ENCODE measurements around the gene TGFA. TPM values are rescaled to one million over a fixed set of nuclear protein-coding genes. Genes with fewer than 3 reads are reported as not detected.
"Not testable (repeated sequence)": the region's sequence is repeated elsewhere in the genome, so short reads cannot be mapped to it uniquely, and the experiment has no call there.

The TGFA gene
- total RNA-seq, 2 experiments from 2014 or later: 0.07 TPM; not detected in 1

GRCh38 chr2:70472221-70472890 lies 81.3 kb downstream of the TGFA start:
- CTCF ChIA-PET: interaction anchor here (1.4 kb wide), 1 partner anchor 50 kb away, joined by 3 read pairs; no protein-coding TSS in a partner anchor
- H3K4me1 Mint-ChIP-seq: peaks cover 31% of the 10 kb centered on the region
- H3K27ac Mint-ChIP-seq: no peak overlapping the region
- peaks cover 3% of the 10 kb centered on the region for H3K27me3 Mint-ChIP-seq
- no peak for DNase-seq
- H3K4me3 Mint-ChIP-seq: no peak overlapping the region
- H3K9me3 Mint-ChIP-seq: no peaks in the 10 kb centered on the region
- H3K36me3 Mint-ChIP-seq (ENCODE audit: low read depth): no peaks in the 10 kb centered on the region
- POLR2A ChIA-PET: no interaction called here

DNA sequence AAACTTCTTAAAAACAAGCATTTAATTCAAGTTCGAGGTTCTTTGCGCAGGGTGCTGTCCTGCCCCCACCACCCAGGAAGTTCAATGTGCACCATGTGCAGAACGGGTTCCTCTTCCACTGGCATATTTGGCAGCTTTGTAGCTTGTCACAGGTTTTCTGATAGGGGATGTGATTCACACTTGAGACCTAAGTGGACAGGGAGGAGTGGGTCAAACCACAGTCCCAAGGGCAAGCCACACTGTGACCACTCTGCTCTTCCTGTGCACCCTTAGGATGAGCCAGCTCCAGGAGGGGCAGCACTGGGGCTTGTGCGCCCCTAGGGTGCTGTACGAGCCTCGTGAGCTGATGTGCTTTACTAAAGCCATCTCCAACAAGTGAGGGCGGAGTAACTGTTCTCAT lies 82.5 kb downstream of the TGFA start:
- DNase-seq: no peak
- Mint-ChIP-seq H3K4me3 (no peak overlapping the region), H3K9me3 (no peaks in the 10 kb centered on the region), H3K27me3 (peaks cover under 1% of the 10 kb centered on the region), H3K27ac (no peak overlapping the region), H3K36me3 (ENCODE audit: low read depth) (no peaks in the 10 kb centered on the region), H3K4me1 (peaks cover 31% of the 10 kb centered on the region)
- ChIA-PET POLR2A (no interaction called here), CTCF (interaction anchor here (1.3 to 1.4 kb wide), 2 partner anchors 18 to 52 kb away, joined by 3 read pairs; no protein-coding TSS in a partner anchor)

DNA sequence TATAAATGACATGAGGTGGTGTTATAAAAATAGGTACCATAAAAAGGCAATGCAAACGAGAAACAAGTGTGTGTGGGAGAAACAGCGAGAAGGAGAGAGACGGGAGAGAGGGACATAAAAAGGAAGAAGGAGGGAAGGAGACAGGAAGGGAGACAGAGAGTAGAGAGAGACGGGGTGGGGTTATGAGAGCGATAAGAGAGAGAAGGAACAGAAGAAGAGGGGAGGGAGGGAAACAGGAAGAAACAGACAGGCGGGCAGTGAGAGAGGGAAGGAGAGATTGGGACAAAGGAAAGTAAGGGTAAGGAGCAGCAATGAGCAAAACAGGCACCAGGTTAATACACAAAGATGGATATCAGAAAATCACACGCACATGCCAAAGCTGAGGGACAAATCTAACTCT lies 83.7 kb downstream of the TGFA start:
- Mint-ChIP-seq H3K9me3 (no peaks in the 10 kb centered on the region), H3K27ac (no peak overlapping the region), H3K36me3 (ENCODE audit: low read depth) (no peaks in the 10 kb centered on the region), H3K27me3 (peaks cover 4% of the 10 kb centered on the region), H3K4me1 (peaks cover 24% of the 10 kb centered on the region), H3K4me3 (no peak overlapping the region)
- DNase-seq: no peak
- CTCF ChIA-PET: interaction anchor here (0.6 to 1.3 kb wide), 2 partner anchors 16 to 29 kb away, joined by 3 read pairs; no protein-coding TSS in a partner anchor
- POLR2A ChIA-PET: no interaction called here

DNA sequence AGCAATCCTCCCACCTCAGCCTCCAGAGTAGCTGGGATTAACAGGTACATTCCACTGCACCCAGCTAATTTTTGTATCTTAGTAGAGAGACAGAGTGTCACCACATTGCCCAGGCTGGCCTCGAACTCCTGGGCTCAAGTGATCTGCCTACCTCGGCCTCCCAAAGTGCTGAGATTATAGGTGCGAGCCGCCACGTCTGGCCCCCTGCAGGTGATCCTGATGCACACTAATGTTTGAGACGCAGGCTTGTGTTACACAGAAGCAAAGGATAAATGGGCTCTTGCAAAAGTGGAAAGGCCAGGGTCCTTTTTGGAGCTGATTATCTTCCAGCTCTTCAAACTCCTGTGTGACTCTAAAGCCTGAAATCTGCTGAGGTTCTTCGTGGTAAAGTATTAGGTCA lies 84.2 kb downstream of the TGFA start:
- Mint-ChIP-seq H3K27me3 (peaks cover 4% of the 10 kb centered on the region), H3K27ac (no peak overlapping the region), H3K4me1 (peaks cover 22% of the 10 kb centered on the region), H3K9me3 (no peaks in the 10 kb centered on the region), H3K4me3 (no peak overlapping the region), H3K36me3 (ENCODE audit: low read depth) (no peaks in the 10 kb centered on the region)
- CTCF ChIA-PET: no interaction called here
- POLR2A ChIA-PET: no interaction called here
- DNase-seq: no peak

DNA sequence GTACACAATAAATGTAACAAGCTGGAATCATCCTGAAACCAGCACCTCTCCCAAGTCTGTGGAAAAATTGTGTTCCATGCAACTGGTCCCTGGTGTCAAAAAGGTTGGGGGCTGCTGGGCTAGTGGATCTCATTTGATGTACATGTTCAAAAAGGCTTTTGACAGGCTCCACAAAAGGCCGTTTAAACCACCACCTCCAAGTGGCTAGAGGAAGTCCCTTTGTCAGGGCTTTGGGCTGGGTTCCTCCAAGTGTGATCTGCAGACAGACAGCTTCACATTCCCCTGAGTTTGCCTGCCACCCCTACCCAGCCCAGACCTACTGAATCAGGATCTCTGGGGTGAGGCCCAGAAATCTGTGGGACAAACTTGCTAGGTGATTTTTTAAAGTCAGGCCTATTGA lies 84.7 kb downstream of the TGFA start:
- no peaks in the 10 kb centered on the region for H3K36me3 Mint-ChIP-seq (ENCODE audit: low read depth)
- H3K27me3 Mint-ChIP-seq: peaks cover 4% of the 10 kb centered on the region
- DNase-seq: no peak
- H3K4me3 Mint-ChIP-seq: no peak overlapping the region
- H3K27ac Mint-ChIP-seq: no peak overlapping the region
- POLR2A ChIA-PET: no interaction called here
- peaks cover 18% of the 10 kb centered on the region for H3K4me1 Mint-ChIP-seq
- H3K9me3 Mint-ChIP-seq: no peaks in the 10 kb centered on the region
- CTCF ChIA-PET: interaction anchor here (1.8 kb wide), 1 partner anchor 11 kb away, joined by 3 read pairs; no protein-coding TSS in a partner anchor

- ChIA-PET POLR2A (no interaction called here), CTCF (interaction anchor here (1.8 kb wide), 1 partner anchor 11 kb away, joined by 3 read pairs; no protein-coding TSS in a partner anchor)
- Mint-ChIP-seq H3K4me3 (no peak overlapping the region), H3K9me3 (no peaks in the 10 kb centered on the region), H3K27ac (no peak overlapping the region), H3K4me1 (peaks cover 11% of the 10 kb centered on the region), H3K36me3 (ENCODE audit: low read depth) (no peaks in the 10 kb centered on the region), H3K27me3 (peaks cover 4% of the 10 kb centered on the region)
- DNase-seq: no peak
Measured at GRCh38 chr2:70467831-70468779, 85.5 kb downstream of the TGFA start.

DNA sequence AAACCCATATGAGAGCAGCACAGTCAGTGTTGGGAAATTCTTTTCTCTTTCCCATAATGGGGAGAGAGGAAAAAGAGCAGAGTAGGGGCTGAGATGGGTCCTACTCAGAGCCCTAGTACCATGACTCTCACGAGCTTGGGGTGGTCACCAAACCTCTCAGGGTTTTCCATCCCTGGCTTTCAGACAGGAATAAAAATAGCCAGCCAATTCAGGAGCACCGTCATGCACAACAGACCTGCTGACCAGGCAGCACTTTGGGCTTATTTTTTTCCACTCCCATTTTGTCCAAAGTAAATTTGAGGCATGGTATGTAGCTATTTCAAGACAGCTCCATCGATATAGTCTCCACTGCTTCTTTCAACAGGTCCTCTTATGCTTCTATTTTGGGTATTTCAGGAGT lies 86.4 kb downstream of the TGFA start:
- no peaks in the 10 kb centered on the region for H3K9me3 Mint-ChIP-seq
- peaks cover 4% of the 10 kb centered on the region for H3K27me3 Mint-ChIP-seq
- ChIA-PET CTCF (interaction anchor here (1.8 kb wide), 1 partner anchor 12 kb away, joined by 3 read pairs; no protein-coding TSS in a partner anchor), POLR2A (no interaction called here)
- no peak overlapping the region for H3K4me3 Mint-ChIP-seq
- H3K4me1 Mint-ChIP-seq: peaks cover 9% of the 10 kb centered on the region
- DNase-seq: no peak
- H3K36me3 Mint-ChIP-seq (ENCODE audit: low read depth): no peaks in the 10 kb centered on the region
- H3K27ac Mint-ChIP-seq: no peak overlapping the region

DNA sequence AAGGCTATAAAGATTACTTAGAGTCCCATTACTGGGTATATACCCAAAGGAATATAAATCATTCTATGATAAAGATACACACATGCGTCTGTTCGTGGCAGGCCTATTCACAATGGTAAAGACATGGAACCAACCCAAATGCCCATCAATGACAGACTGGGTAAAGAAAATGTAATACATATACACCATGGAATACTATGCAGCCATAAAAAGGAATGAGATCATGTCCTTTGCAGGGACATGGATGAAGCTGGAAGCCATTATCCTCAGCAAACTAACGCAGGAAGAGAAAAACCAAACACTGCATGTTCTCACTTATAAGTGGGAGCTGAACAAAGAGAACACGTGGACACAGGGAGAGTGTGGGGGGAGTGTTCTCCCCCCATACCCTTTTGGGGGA lies 87.0 kb downstream of the TGFA start:
- H3K27me3 Mint-ChIP-seq; H3K9me3 Mint-ChIP-seq; POLR2A ChIA-PET; DNase-seq; H3K4me3 Mint-ChIP-seq; H3K4me1 Mint-ChIP-seq; H3K36me3 Mint-ChIP-seq (ENCODE audit: low read depth); H3K27ac Mint-ChIP-seq; CTCF ChIA-PET: not testable (repeated sequence)

- CTCF ChIA-PET: no interaction called here
- Mint-ChIP-seq H3K27ac (no peak overlapping the region), H3K4me3 (no peak overlapping the region), H3K27me3 (peaks cover 14% of the 10 kb centered on the region), H3K4me1 (no peaks in the 10 kb centered on the region), H3K9me3 (no peaks in the 10 kb centered on the region), H3K36me3 (ENCODE audit: low read depth) (no peaks in the 10 kb centered on the region)
- no peak for DNase-seq
- POLR2A ChIA-PET: no interaction called here
Measured at GRCh38 chr2:70463997-70464396, 89.6 kb downstream of the TGFA start.

- H3K9me3 Mint-ChIP-seq: no peaks in the 10 kb centered on the region
Measured at GRCh38 chr2:70463581-70463980, 90.0 kb downstream of the TGFA start.

DNA sequence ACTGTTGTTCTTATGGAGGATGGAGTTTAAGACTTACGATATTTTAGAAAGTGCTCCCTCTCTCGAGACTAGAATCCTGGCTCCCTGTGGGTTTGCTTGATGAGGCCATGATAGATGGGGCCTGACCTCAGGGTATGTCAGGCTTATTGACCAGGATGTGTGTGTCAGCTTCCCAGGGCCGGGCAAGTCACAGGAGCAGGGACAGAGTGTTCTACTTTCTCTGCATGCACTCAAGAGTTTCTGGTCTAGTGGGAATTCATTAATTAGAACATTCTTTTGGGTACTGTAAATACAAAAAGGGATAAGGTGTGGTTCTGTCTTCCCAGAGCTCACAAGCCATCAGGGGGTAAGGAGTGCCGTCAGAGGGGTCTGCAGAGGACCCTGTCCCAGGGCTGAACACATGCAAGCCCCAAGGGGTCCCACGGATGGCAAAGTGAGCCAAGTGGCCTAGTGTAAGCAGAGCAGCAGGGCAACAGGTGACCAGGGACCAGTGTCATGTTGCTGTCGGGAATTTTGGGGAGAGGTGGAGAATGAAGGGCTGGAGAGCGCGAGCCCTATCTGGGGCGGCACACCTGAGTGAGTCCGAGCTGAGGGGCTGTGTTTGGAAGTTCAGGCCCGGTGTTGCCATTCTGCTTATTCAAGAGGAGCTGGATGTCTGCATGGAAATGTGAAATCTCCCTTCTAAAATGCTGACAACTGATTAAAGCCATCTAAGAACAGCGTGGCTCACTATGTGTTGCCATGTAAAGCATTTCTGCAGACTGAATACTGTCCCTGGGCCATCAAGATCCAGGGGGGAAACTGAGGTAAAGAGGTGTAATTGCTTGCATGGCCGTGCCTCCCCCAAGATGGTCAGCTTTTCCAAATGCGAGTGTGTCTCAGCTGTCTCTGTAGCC lies 91.4 kb downstream of the TGFA start:
- POLR2A ChIA-PET: no interaction called here
- Mint-ChIP-seq H3K4me1 (peaks cover 6% of the 10 kb centered on the region), H3K36me3 (ENCODE audit: low read depth) (no peaks in the 10 kb centered on the region), H3K27ac (no peak overlapping the region), H3K4me3 (no peak overlapping the region), H3K27me3 (peaks cover 25% of the 10 kb centered on the region), H3K9me3 (no peaks in the 10 kb centered on the region)
- CTCF ChIA-PET: no interaction called here
- DNase-seq: no peak

More at GRCh38 chr2:70463581-70463980, 90.0 kb downstream of the TGFA start:
- Mint-ChIP-seq H3K4me3 (no peak overlapping the region), H3K36me3 (ENCODE audit: low read depth) (no peaks in the 10 kb centered on the region), H3K27me3 (peaks cover 18% of the 10 kb centered on the region), H3K4me1 (no peaks in the 10 kb centered on the region), H3K27ac (no peak overlapping the region)
- DNase-seq: no peak
- ChIA-PET CTCF (no interaction called here), POLR2A (no interaction called here)

DNA sequence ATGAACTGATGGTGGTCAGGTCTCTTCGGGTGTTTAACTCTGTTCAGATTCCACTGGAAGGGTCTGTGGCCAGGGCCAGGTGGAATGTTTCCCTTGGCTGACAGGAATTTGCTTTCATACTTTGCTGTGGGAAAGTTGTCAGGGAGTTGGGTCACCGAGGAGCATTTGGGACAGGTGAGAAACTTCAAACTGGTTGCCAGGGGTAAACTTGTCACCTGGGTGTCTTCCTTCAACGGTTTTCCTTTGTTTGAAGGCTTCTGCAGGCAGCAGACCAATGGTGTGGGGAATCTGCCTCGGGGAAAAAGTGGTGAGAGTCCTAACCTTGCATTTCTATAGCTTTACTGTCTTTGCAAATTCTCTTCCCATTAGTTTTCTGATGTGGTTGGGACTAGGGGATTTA lies 92.2 kb downstream of the TGFA start:
- Mint-ChIP-seq H3K27ac (no peak overlapping the region), H3K4me1 (peaks cover 14% of the 10 kb centered on the region), H3K4me3 (no peak overlapping the region), H3K9me3 (no peaks in the 10 kb centered on the region), H3K27me3 (peaks cover 25% of the 10 kb centered on the region), H3K36me3 (ENCODE audit: low read depth) (no peaks in the 10 kb centered on the region)
- no peak for DNase-seq
- CTCF ChIA-PET: no interaction called here
- POLR2A ChIA-PET: no interaction called here
